Measurements from ENCODE around the gene CFAP44. TPM values are rescaled to one million over a fixed set of nuclear protein-coding genes. Genes with fewer than 3 reads are reported as not detected.

CFAP44 gene
- total and polyA plus RNA-seq, 2 donors (not counting 3 experiments of a cell fraction or from before 2014, with no cell fraction given), result 1.5 to 4.7 TPM

DNA sequence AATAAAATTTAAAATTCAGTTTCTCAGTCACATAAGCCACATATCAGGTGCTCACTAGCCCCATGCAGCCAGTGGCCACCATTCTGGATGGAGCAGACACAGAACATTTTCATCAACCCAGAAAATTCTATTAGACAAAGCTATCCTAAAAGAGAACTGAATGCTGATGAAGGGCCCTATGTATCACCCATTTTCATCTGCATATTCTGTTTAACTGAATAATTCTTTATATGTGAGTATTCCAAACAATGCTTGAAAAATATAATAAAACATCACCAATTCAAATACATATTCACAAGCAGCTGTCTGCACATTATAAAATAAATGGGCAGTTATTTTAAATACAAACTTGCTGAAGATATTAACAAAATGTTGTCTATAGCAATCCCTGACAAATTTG lies 14.2 kb upstream of the CFAP44 start:
- TF ChIP-seq JUN (IDR thresholded peaks at IDR 0.05; ENCODE audit: borderline replicate concordance, insufficient read depth, insufficient read length, low read depth), result no peak
- no peak for TF ChIP-seq POLR2A (IDR thresholded peaks at IDR 0.05; ENCODE audit: low read depth, low read length)
- TF ChIP-seq EZH2 (IDR thresholded peaks at IDR 0.05; ENCODE audit: borderline replicate concordance, low read depth, low read length, severe bottlenecking), result no peak
- TF ChIP-seq MYC (IDR thresholded peaks at IDR 0.05; ENCODE audit: low read depth, low read length), result no peak
- dilution Hi-C loops (cut with MboI; ENCODE audit: extremely low pct_ligation_motif_present, low sequenced_read_pairs), result no loop called here
- no TSS peak for BruUV-seq (replicated peaks)
- Histone ChIP-seq H3K27me3 (ENCODE audit: control insufficient read depth in 2 of 2, insufficient read depth in 2 of 2, low read length in 2 of 2) (no peaks in the 10 kb centered on the region), H3K4me2 (ENCODE audit: insufficient read depth, low read length) (no peak overlapping the region), H2AFZ (ENCODE audit: low read depth, low read length) (no peak overlapping the region), H3K9me1 (replicated peaks; ENCODE audit: control insufficient read depth, extremely low read depth, insufficient read depth, low read length) (no peaks in the 10 kb centered on the region), H3K36me3 (ENCODE audit: control insufficient read depth in 2 of 2, extremely low read depth in 1 of 2, insufficient read depth in 2 of 2, low read length in 2 of 2) (peaks cover 0 to 9% of the 10 kb centered on the region in 2 experiments), H3K27ac (ENCODE audit: insufficient read depth, low read depth, low read length) (no peak overlapping the region), H4K20me1 (replicated peaks; ENCODE audit: control insufficient read depth, extremely low read depth, insufficient read depth, low read length) (no peaks in the 10 kb centered on the region), H3K79me2 (ENCODE audit: control insufficient read depth, insufficient read depth, low read length) (no peaks in the 10 kb centered on the region), H3K4me3 (replicated peaks in 1 of 3; ENCODE audit: insufficient read depth in 1 of 3, low read depth in 1 of 3, low read length in 3 of 3) (no peak overlapping the region), H3K9me3 (replicated peaks; ENCODE audit: control insufficient read depth, insufficient read depth, low read length) (no peaks in the 10 kb centered on the region), H3K9ac (replicated peaks; ENCODE audit: extremely low read depth, insufficient read depth, low read length) (no peak overlapping the region), H3K4me1 (ENCODE audit: control insufficient read depth, extremely low read depth, insufficient read depth, low read length) (no peaks in the 10 kb centered on the region)
- FAIRE-seq, result no peak
- intact Hi-C loops (cut with micrococcal nuclease), result no loop called here
- CTCF ChIA-PET, result no interaction called here
- no peak for DNase-seq (ENCODE audit: low read depth, low spot score)
- POLR2A ChIA-PET, result no interaction called here

DNA sequence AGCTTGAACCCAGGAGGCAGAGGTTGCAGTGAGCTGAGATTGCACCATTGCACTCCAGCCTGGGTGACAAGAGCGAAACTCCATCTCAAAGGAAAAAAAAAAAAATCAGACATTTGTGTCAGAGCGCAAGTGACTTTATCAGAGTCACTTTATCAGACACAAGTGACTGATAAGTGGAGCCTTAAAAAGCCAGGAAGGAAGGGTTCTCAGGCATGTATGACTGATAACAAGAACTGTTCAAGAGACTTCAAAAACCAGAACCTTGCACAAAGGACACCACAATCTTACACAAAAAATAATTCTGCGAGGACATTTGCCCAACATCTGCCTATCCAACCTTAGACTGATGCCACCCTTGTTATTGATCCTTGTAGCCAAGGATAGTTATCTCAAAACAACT lies 13.3 kb upstream of the CFAP44 start:
- Histone ChIP-seq H3K9ac (replicated peaks; ENCODE audit: extremely low read depth, insufficient read depth, low read length) (no peak overlapping the region), H3K4me1 (ENCODE audit: control insufficient read depth, extremely low read depth, insufficient read depth, low read length) (no peaks in the 10 kb centered on the region), H3K27me3 (ENCODE audit: control insufficient read depth in 2 of 2, insufficient read depth in 2 of 2, low read length in 2 of 2) (no peaks in the 10 kb centered on the region), H3K4me3 (replicated peaks in 1 of 3; ENCODE audit: insufficient read depth in 1 of 3, low read depth in 1 of 3, low read length in 3 of 3) (no peak overlapping the region), H3K4me2 (ENCODE audit: insufficient read depth, low read length) (no peak overlapping the region), H3K9me1 (replicated peaks; ENCODE audit: control insufficient read depth, extremely low read depth, insufficient read depth, low read length) (no peaks in the 10 kb centered on the region), H2AFZ (ENCODE audit: low read depth, low read length) (no peak overlapping the region), H3K9me3 (replicated peaks; ENCODE audit: control insufficient read depth, insufficient read depth, low read length) (no peaks in the 10 kb centered on the region), H3K79me2 (ENCODE audit: control insufficient read depth, insufficient read depth, low read length) (no peaks in the 10 kb centered on the region), H4K20me1 (replicated peaks; ENCODE audit: control insufficient read depth, extremely low read depth, insufficient read depth, low read length) (no peaks in the 10 kb centered on the region), H3K27ac (ENCODE audit: insufficient read depth, low read depth, low read length) (no peak overlapping the region), H3K36me3 (ENCODE audit: control insufficient read depth in 2 of 2, extremely low read depth in 1 of 2, insufficient read depth in 2 of 2, low read length in 2 of 2) (peaks cover 0 to 6% of the 10 kb centered on the region in 2 experiments)
- POLR2A ChIA-PET, result no interaction called here
- TF ChIP-seq FOS (IDR thresholded peaks at IDR 0.05; ENCODE audit: borderline replicate concordance, insufficient read depth, low read length) (no peak), POLR2A (IDR thresholded peaks at IDR 0.05; ENCODE audit: low read depth, low read length) (no peak), MYC (IDR thresholded peaks at IDR 0.05; ENCODE audit: low read depth, low read length) (no peak), GATA2 (IDR thresholded peaks at IDR 0.05; ENCODE audit: insufficient read depth, insufficient read length, low read depth, low read length) (no peak), EZH2 (IDR thresholded peaks at IDR 0.05; ENCODE audit: borderline replicate concordance, low read depth, low read length, severe bottlenecking) (no peak), POLR2AphosphoS5 (IDR thresholded peaks at IDR 0.05; ENCODE audit: insufficient read depth, low read depth, low read length) (no peak), JUN (IDR thresholded peaks at IDR 0.05; ENCODE audit: borderline replicate concordance, insufficient read depth, insufficient read length, low read depth) (no peak)
- TF ChIP-seq, protein P1, sequence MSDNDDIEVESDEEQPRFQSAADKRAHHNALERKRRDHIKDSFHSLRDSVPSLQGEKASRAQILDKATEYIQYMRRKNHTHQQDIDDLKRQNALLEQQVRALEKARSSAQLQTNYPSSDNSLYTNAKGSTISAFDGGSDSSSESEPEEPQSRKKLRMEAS (IDR thresholded peaks at IDR 0.05; ENCODE audit: insufficient read depth, insufficient read length), result no peak
- TF ChIP-seq, protein P2, sequence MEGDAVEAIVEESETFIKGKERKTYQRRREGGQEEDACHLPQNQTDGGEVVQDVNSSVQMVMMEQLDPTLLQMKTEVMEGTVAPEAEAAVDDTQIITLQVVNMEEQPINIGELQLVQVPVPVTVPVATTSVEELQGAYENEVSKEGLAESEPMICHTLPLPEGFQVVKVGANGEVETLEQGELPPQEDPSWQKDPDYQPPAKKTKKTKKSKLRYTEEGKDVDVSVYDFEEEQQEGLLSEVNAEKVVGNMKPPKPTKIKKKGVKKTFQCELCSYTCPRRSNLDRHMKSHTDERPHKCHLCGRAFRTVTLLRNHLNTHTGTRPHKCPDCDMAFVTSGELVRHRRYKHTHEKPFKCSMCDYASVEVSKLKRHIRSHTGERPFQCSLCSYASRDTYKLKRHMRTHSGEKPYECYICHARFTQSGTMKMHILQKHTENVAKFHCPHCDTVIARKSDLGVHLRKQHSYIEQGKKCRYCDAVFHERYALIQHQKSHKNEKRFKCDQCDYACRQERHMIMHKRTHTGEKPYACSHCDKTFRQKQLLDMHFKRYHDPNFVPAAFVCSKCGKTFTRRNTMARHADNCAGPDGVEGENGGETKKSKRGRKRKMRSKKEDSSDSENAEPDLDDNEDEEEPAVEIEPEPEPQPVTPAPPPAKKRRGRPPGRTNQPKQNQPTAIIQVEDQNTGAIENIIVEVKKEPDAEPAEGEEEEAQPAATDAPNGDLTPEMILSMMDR (IDR thresholded peaks at IDR 0.05; ENCODE audit: extremely low read depth in 1 of 2, insufficient read depth in 1 of 2, low read depth in 1 of 2, low read length in 2 of 2), result no peak
- dilution Hi-C loops (cut with MboI; ENCODE audit: extremely low pct_ligation_motif_present, low sequenced_read_pairs), result no loop called here
- CTCF ChIA-PET, result no interaction called here
- intact Hi-C loops (cut with micrococcal nuclease), result no loop called here
- BruUV-seq (replicated peaks), result no TSS peak
- DNase-seq (ENCODE audit: low read depth, low spot score) (no peak), FAIRE-seq (no peak)
